H9 (cell line): ENCODE results near the gene ZNF735. TPM values are rescaled to one million over a fixed set of nuclear protein-coding genes. Genes with fewer than 3 reads are reported as not detected.
"Not testable (repeated sequence)": the region's sequence is repeated elsewhere in the genome, so short reads cannot be mapped to it uniquely, and the experiment has no call there.

ENCODE experiments used
- DNase-seq: peaks from one replicate; pipeline ENCODE4 v3.0.0-alpha.2; 2017
- H2AFZ ChIP-seq: one replicate; pipeline ENCODE4 v1.6.1; 2013; ENCODE audit warnings: mild to moderate bottlenecking, low read length, control low read depth, moderate library complexity
- H2AK5ac ChIP-seq: 2 replicates; pipeline ENCODE4 v1.6.1; 2013; ENCODE audit warnings: low read length, control low read depth, mixed read lengths; ENCODE audit not compliant: insufficient read length
- H2BK120ac ChIP-seq: one replicate; pipeline ENCODE4 v1.6.1; 2013; ENCODE audit warnings: low read depth, mild to moderate bottlenecking, low read length, control low read depth, inconsistent platforms; ENCODE audit not compliant: poor library complexity, severe bottlenecking
- H2BK12ac ChIP-seq: 2 replicates; pipeline ENCODE4 v1.6.1; 2013; ENCODE audit warnings: low read length, control low read depth, mixed read lengths, low read depth; ENCODE audit not compliant: insufficient read length
- H2BK15ac ChIP-seq: 2 replicates; pipeline ENCODE4 v1.6.1; 2013; ENCODE audit warnings: low read depth, low read length, control low read depth
- H2BK20ac ChIP-seq: one replicate; pipeline ENCODE4 v1.6.1; 2013; ENCODE audit warnings: low read depth, mild to moderate bottlenecking, low read length, control low read depth, inconsistent platforms; ENCODE audit not compliant: poor library complexity, severe bottlenecking
- H2BK5ac ChIP-seq: 2 replicates; pipeline ENCODE4 v1.6.1; 2013; ENCODE audit warnings: low read length, control low read depth, mixed read lengths; ENCODE audit not compliant: insufficient read length
- H3K14ac ChIP-seq: 2 replicates; pipeline ENCODE4 v1.6.1; 2013; ENCODE audit warnings: low read length, control low read depth; ENCODE audit not compliant: insufficient read depth
- H3K18ac ChIP-seq: 2 replicates; pipeline ENCODE4 v1.6.1; 2013; ENCODE audit warnings: low read depth, mild to moderate bottlenecking, mixed read lengths, low read length, control low read depth; ENCODE audit not compliant: insufficient read length
- H3K23ac ChIP-seq: 2 replicates; pipeline ENCODE4 v1.6.1; 2013; ENCODE audit warnings: low read length, control low read depth, mixed read lengths, low read depth; ENCODE audit not compliant: insufficient read length
- H3K23me2 ChIP-seq: 2 replicates; pipeline ENCODE4 v1.6.1; 2013; ENCODE audit warnings: low read depth, mild to moderate bottlenecking, mixed read lengths, low read length, control low read depth; ENCODE audit not compliant: insufficient read length, poor library complexity, severe bottlenecking
- H3K27ac ChIP-seq: 2 replicates; pipeline ENCODE4 v1.5.1; 2013; ENCODE audit warnings: low read length, control low read depth, mixed read lengths, low read depth; ENCODE audit not compliant: insufficient read length
- H3K27me3 ChIP-seq: 2 replicates; pipeline ENCODE4 v1.6.1; 2013; ENCODE audit warnings: low read length, control low read depth, inconsistent platforms; ENCODE audit not compliant: insufficient read depth
- H3K4ac ChIP-seq: 2 replicates; pipeline ENCODE4 v1.6.1; 2013; ENCODE audit warnings: low read depth, mild to moderate bottlenecking, control low read depth, inconsistent platforms, low read length, moderate library complexity
- H3K4me1 ChIP-seq: 2 replicates; pipeline ENCODE4 v1.6.1; 2013; ENCODE audit warnings: low read length, control low read depth, inconsistent platforms; ENCODE audit not compliant: insufficient read depth
- H3K4me2 ChIP-seq: 2 replicates; pipeline ENCODE4 v1.6.1; 2013; ENCODE audit warnings: low read length, control low read depth, mixed read lengths; ENCODE audit not compliant: insufficient read length, insufficient read depth
- H3K56ac ChIP-seq: 2 replicates; pipeline ENCODE4 v1.6.1; 2013; ENCODE audit warnings: low read depth, mild to moderate bottlenecking, mixed read lengths, low read length, control low read depth; ENCODE audit not compliant: insufficient read length
- H3K79me1 ChIP-seq: 2 replicates; pipeline ENCODE4 v1.6.1; 2013; ENCODE audit warnings: low read depth, mild to moderate bottlenecking, moderate library complexity, low read length, control low read depth, inconsistent platforms; ENCODE audit not compliant: insufficient read depth, poor library complexity, severe bottlenecking
- H3K79me2 ChIP-seq: 2 replicates; pipeline ENCODE4 v1.6.1; 2013; ENCODE audit warnings: low read length, control low read depth, inconsistent platforms; ENCODE audit not compliant: insufficient read depth
- H3K9ac ChIP-seq: 2 replicates; pipeline ENCODE4 v1.6.1; 2013; ENCODE audit warnings: low read length, control low read depth, mixed read lengths; ENCODE audit not compliant: insufficient read length; ENCODE audit errors: extremely low read depth
- H3K9me3 ChIP-seq: one replicate; pipeline ENCODE4 v1.6.1; 2013; ENCODE audit warnings: low read depth, low read length, inconsistent platforms; ENCODE audit not compliant: control insufficient read depth
- H3T11ph ChIP-seq: one replicate; pipeline ENCODE4 v1.6.1; 2013; ENCODE audit warnings: mild to moderate bottlenecking, low read length, control low read depth, inconsistent platforms
- H4K20me1 ChIP-seq: one replicate; pipeline ENCODE4 v1.6.1; 2013; ENCODE audit not compliant: control insufficient read depth, insufficient read length, insufficient read depth
- H4K5ac ChIP-seq: 2 replicates; pipeline ENCODE4 v1.6.1; 2013; ENCODE audit warnings: low read depth, mild to moderate bottlenecking, mixed read lengths, low read length, control low read depth; ENCODE audit not compliant: insufficient read length
- H4K8ac ChIP-seq: replicated peaks from 2 replicates; pipeline ENCODE4 v1.6.1; 2013; ENCODE audit warnings: low read length, control low read depth, mixed read lengths, low read depth; ENCODE audit not compliant: insufficient read length
- H4K91ac ChIP-seq: 2 replicates; pipeline ENCODE4 v1.6.1; 2013; ENCODE audit warnings: low read depth, mild to moderate bottlenecking, moderate library complexity, mixed read lengths, low read length, control low read depth; ENCODE audit not compliant: insufficient read length
- H3K27ac Mint-ChIP-seq, 3 experiments: 2 replicates in 2 of 3; 3 replicates in 1 of 3; pipeline ENCODE4 v1.8.0; 2020 to 2021; ENCODE audit warnings: mixed read lengths in 3 of 3, mild to moderate bottlenecking in 1 of 3, moderate library complexity in 1 of 3
- H3K27me3 Mint-ChIP-seq: 2 replicates; pipeline ENCODE4 v1.8.0; 2021; ENCODE audit warnings: low read depth, mild to moderate bottlenecking, moderate library complexity, mixed read lengths
- H3K36me3 Mint-ChIP-seq, 3 experiments: 2 replicates in 2 of 3; 3 replicates in 1 of 3; pipeline ENCODE4 v1.8.0; 2020 to 2021; ENCODE audit warnings: low read depth in 3 of 3, mixed read lengths in 3 of 3; ENCODE audit not compliant: insufficient read depth in 1 of 3
- H3K4me1 Mint-ChIP-seq, 2 experiments: 2 replicates each; pipeline ENCODE4 v1.8.0; 2020; ENCODE audit warnings: mixed read lengths in 2 of 2
- H3K4me3 Mint-ChIP-seq, 2 experiments: 2 replicates in 1 of 2; 3 replicates in 1 of 2; pipeline ENCODE4 v1.8.0; 2020 to 2021; ENCODE audit warnings: mild to moderate bottlenecking in 2 of 2, mixed read lengths in 2 of 2, moderate library complexity in 1 of 2
- H3K9me3 Mint-ChIP-seq, 2 experiments: 2 replicates in 1 of 2; 3 replicates in 1 of 2; pipeline ENCODE4 v1.8.0; 2020; ENCODE audit warnings: mild to moderate bottlenecking in 2 of 2, mixed read lengths in 2 of 2, moderate library complexity in 1 of 2
- WGBS: extraction: QIAGEN DNeasy Blood & Tissue Kit; methylation state at CpG from one replicate; pipeline ENCODE4 v1.1.7; 2013; ENCODE audit warnings: missing lambda C conversion rate, low lambda C conversion rate, mixed read lengths; ENCODE audit not compliant: insufficient read length; ENCODE audit errors: extremely low coverage; 5-methylcytosine and 5-hydroxymethylcytosine counted together
- total RNA-seq: library from RNA; stranded (reverse); gene quantifications from 2 replicates; pipeline ENCODE4 v1.2.1, GENCODE V29; 2021
- TF ChIP-seq, protein P1 (sequence below): fragments of 200-600 bp; sonication (generic); conservative IDR thresholded peaks from 3 replicates; pipeline ENCODE4 v1.8.0; 2021; ENCODE audit warnings: antibody characterized with exemption, mild to moderate bottlenecking

Gene ZNF735
- total RNA-seq, 1 experiment from 2014 or later = not detected

DNA sequence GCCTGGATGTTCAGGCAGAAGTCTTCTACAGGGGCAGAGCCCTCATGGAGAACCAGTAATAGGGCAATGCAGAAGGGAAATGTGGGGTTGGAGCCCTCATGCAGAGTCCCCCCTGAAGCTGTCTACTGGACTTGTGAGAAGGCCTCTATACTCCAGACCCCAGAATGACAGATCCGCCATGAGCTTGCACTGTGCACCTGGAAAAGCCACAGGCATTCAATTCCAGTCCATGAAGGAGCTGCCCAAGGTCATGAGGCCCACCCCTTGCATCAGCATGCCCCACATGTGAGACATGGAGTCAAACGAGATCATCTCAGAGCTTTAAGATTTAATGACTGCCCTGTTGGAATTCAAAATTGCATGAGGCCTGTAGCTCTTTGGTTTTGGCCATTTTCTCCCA lies 16.4 kb downstream of the ZNF735 start:
- H3K9me3 ChIP-seq = peaks cover 80% of the 10 kb centered on the region

GRCh38 chr7:64228174-64228573 lies 21.2 kb downstream of the ZNF735 start, which contains the start of gene ZNF679:
Gene ZNF679, plus strand, starts transcription at chr7:64228474. Its CDS starts 20,644 bp downstream, at chr7:64249118.
- H3K9me3 ChIP-seq = peaks cover 92% of the 10 kb centered on the region
- H3K4me1 ChIP-seq, H4K91ac ChIP-seq, H3K4me1 Mint-ChIP-seq, H3K4me2 ChIP-seq, H4K20me1 ChIP-seq, H3K23ac ChIP-seq, H4K5ac ChIP-seq, H2BK12ac ChIP-seq, H3K27me3 Mint-ChIP-seq, H3K4me3 Mint-ChIP-seq, H3K56ac ChIP-seq, H3K79me1 ChIP-seq, H3K27ac ChIP-seq, H3K79me2 ChIP-seq, H3K23me2 ChIP-seq, H2BK5ac ChIP-seq, H4K8ac ChIP-seq, H3K14ac ChIP-seq, H3K27me3 ChIP-seq, DNase-seq, H2AK5ac ChIP-seq, H2BK120ac ChIP-seq, H3K18ac ChIP-seq, H2BK15ac ChIP-seq, H2AFZ ChIP-seq, H3K27ac Mint-ChIP-seq, H3K9ac ChIP-seq, H3T11ph ChIP-seq, H2BK20ac ChIP-seq, H3K4ac ChIP-seq: not testable (repeated sequence)
- Mint-ChIP-seq H3K36me3 (peaks cover 0 to 32% (median 16%) of the 10 kb centered on the region in 3 experiments; a peak in 4 of 7 replicates), H3K9me3 (peaks cover 96% of the 10 kb centered on the region in 2 experiments)
- no CpG with 5 or more reads among the region's 1 CpG for WGBS

More for the DNA sequence above, 16.4 kb downstream of the ZNF735 start:
- Histone ChIP-seq H3K27me3 (no peaks in the 10 kb centered on the region), H3K4me1 (no peaks in the 10 kb centered on the region), H4K5ac (no peak overlapping the region), H2BK12ac (no peak overlapping the region), H3K56ac (no peak overlapping the region), H3T11ph (no peak overlapping the region), H3K18ac (no peak overlapping the region), H4K8ac (no peak overlapping the region), H2AFZ (no peak overlapping the region), H2BK15ac (no peak overlapping the region), H3K27ac (no peak overlapping the region), H4K20me1 (no peaks in the 10 kb centered on the region), H4K91ac (no peak overlapping the region), H2BK120ac (no peak overlapping the region), H3K4me2 (no peak overlapping the region), H3K79me1 (no peaks in the 10 kb centered on the region), H2BK5ac (no peak overlapping the region), H3K14ac (no peak overlapping the region), H2AK5ac (no peak overlapping the region), H3K79me2 (no peaks in the 10 kb centered on the region), H3K23ac (no peak overlapping the region), H3K4ac (no peak overlapping the region), H3K9ac (no peak overlapping the region), H3K23me2 (no peaks in the 10 kb centered on the region), H2BK20ac (no peak overlapping the region)
- Mint-ChIP-seq H3K27me3 (no peaks in the 10 kb centered on the region), H3K4me1 (no peaks in the 10 kb centered on the region), H3K9me3 (peaks cover 92 to 94% of the 10 kb centered on the region in 2 experiments), H3K4me3 (no peak overlapping the region), H3K27ac (no peak overlapping the region), H3K36me3 (peaks cover 7 to 26% (median 17%) of the 10 kb centered on the region in 3 experiments)
- no peak for DNase-seq
- WGBS = no CpG with 5 or more reads among the region's 2 CpGs
- TF ChIP-seq, protein P1, sequence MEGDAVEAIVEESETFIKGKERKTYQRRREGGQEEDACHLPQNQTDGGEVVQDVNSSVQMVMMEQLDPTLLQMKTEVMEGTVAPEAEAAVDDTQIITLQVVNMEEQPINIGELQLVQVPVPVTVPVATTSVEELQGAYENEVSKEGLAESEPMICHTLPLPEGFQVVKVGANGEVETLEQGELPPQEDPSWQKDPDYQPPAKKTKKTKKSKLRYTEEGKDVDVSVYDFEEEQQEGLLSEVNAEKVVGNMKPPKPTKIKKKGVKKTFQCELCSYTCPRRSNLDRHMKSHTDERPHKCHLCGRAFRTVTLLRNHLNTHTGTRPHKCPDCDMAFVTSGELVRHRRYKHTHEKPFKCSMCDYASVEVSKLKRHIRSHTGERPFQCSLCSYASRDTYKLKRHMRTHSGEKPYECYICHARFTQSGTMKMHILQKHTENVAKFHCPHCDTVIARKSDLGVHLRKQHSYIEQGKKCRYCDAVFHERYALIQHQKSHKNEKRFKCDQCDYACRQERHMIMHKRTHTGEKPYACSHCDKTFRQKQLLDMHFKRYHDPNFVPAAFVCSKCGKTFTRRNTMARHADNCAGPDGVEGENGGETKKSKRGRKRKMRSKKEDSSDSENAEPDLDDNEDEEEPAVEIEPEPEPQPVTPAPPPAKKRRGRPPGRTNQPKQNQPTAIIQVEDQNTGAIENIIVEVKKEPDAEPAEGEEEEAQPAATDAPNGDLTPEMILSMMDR = no peak
